Hepatocyte (in vitro differentiated cells): ENCODE results near the gene ZBTB38. TPM values are rescaled to one million over a fixed set of nuclear protein-coding genes. Genes with fewer than 3 reads are reported as not detected.

Source experiments
- DNase-seq: peaks from one replicate; pipeline ENCODE4 v3.0.0-alpha.2; 2016; ENCODE audit warnings: low spot score
- H2AFZ ChIP-seq: fragments of 200-600 bp; sonication (generic); 2 replicates; pipeline ENCODE4 v1.6.0; 2016; ENCODE audit warnings: antibody characterized with exemption, mild to moderate bottlenecking
- H3K27ac ChIP-seq: fragments of 200-600 bp; sonication (generic); 2 replicates; pipeline ENCODE4 v1.5.1; 2016; ENCODE audit warnings: mild to moderate bottlenecking
- H3K27me3 ChIP-seq: fragments of 200-600 bp; sonication (generic); 2 replicates; pipeline ENCODE4 v1.6.1; 2016
- H3K36me3 ChIP-seq: fragments of 200-600 bp; sonication (generic); replicated peaks from 2 replicates; pipeline ENCODE4 v1.5.1; 2016; ENCODE audit warnings: low read depth; ENCODE audit not compliant: insufficient read depth
- H3K4me1 ChIP-seq: fragments of 200-600 bp; sonication (generic); 2 replicates; pipeline ENCODE4 v1.5.1; 2016; ENCODE audit warnings: mild to moderate bottlenecking, moderate library complexity; ENCODE audit not compliant: insufficient read depth
- H3K4me2 ChIP-seq: fragments of 200-600 bp; sonication (generic); 2 replicates; pipeline ENCODE4 v1.6.0; 2016
- H3K4me3 ChIP-seq: fragments of 200-600 bp; sonication (generic); 2 replicates; pipeline ENCODE4 v1.5.1; 2016; ENCODE audit warnings: mild to moderate bottlenecking
- H3K79me2 ChIP-seq: fragments of 200-600 bp; sonication (generic); 2 replicates; pipeline ENCODE4 v1.6.0; 2017; ENCODE audit warnings: mild to moderate bottlenecking
- H3K9me2 ChIP-seq: fragments of 200-600 bp; sonication (generic); replicated peaks from 2 replicates; pipeline ENCODE4 v1.6.0; 2017; ENCODE audit warnings: mild to moderate bottlenecking; ENCODE audit not compliant: insufficient read depth
- H3K9me3 ChIP-seq: fragments of 200-600 bp; sonication (generic); 2 replicates; pipeline ENCODE4 v1.5.1; 2016; ENCODE audit warnings: low read depth, mild to moderate bottlenecking
- H4K20me1 ChIP-seq: fragments of 200-600 bp; sonication (generic); 2 replicates; pipeline ENCODE4 v1.6.0; 2016; ENCODE audit warnings: mild to moderate bottlenecking; ENCODE audit not compliant: insufficient read depth, poor library complexity, severe bottlenecking
- EZH2 ChIP-seq: fragments of 200-600 bp; sonication (generic); IDR thresholded peaks from 2 replicates; pipeline ENCODE4 v1.6.1; 2016; ENCODE audit warnings: antibody characterized with exemption, mild to moderate bottlenecking, borderline replicate concordance
- EZH2phosphoT487 ChIP-seq: fragments of 200-600 bp; sonication (generic); IDR thresholded peaks from one replicate; pipeline ENCODE4 v1.6.1; 2018; ENCODE audit warnings: antibody characterized with exemption, mild to moderate bottlenecking, low read depth, moderate library complexity; ENCODE audit not compliant: unreplicated experiment, severe bottlenecking
- WGBS: methylation state at CpG from one replicate; pipeline ENCODE4 v1.1.6; 2016; ENCODE audit warnings: low lambda C conversion rate; ENCODE audit errors: missing lambda C conversion rate; 5-methylcytosine and 5-hydroxymethylcytosine counted together
- polyA plus RNA-seq: library from polyadenylated mRNA; unstranded; fragments of >200 nt; fragmentation: Nextera tagmentation; extraction: Ambion mirVana; gene quantifications from 2 replicates; pipeline ENCODE4 v1.2.1, GENCODE V29; 2016
- total RNA-seq: library from RNA; depleted of rRNA; stranded (reverse); fragments of >200 nt; gene quantifications from 2 replicates; pipeline ENCODE4 v1.2.3, GENCODE V29; 2014
- TF ChIP-seq, protein P1 (sequence below): fragments of 200-600 bp; sonication (generic); IDR thresholded peaks from 2 replicates; pipeline ENCODE4 v1.5.1; 2016; ENCODE audit warnings: antibody characterized with exemption, mild to moderate bottlenecking; ENCODE audit not compliant: poor library complexity

ZBTB38 gene
- total and polyA plus RNA-seq, 2 experiments from 2014 or later, result 31.6 to 122 TPM

GRCh38 chr3:141413801-141414689 lies 45.7 kb downstream of the ZBTB38 start:
- H3K27ac ChIP-seq, result peak overlapping the region; percentile 84

DNA sequence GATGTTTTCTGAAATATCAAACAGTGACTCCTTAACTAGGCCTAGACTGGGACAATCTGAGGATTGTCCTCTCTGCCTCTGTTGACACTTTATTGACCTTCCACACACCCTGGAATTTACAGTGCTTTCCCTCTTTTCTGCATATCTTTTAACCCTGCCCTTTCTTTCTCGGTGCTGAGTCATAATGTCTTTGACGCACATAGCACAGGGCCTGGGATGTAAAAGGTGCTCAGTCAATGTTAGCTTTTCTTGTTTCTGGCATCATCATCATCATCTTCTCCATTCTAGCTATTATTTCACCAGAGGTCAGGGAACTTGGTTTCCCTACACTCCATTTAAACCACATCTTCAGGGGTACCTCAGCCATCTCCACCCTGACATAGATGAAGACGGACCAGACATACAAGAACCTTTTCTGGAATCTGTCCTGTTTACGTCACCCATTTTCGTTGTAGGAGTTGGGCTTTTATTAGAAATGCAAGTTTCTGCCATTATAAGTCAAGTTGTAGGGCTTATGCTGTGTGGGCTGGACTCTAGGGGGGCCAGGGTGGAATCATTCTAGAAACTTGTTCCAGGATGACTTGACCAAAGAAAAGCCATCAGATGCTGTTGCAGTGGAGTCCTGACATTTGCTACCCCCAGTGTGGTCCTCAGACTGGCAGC lies 46.6 kb downstream of the ZBTB38 start:
- DNase-seq, result no peak
- Histone ChIP-seq H4K20me1 (no peaks in the 10 kb centered on the region), H3K36me3 (no peaks in the 10 kb centered on the region), H3K27ac (peak overlapping the region; percentile 84), H3K27me3 (no peaks in the 10 kb centered on the region), H3K4me2 (no peak overlapping the region), H3K9me2 (no peaks in the 10 kb centered on the region), H3K4me3 (no peak overlapping the region), H2AFZ (no peak overlapping the region), H3K9me3 (no peaks in the 10 kb centered on the region), H3K4me1 (peaks cover 38% of the 10 kb centered on the region), H3K79me2 (peaks cover 53% of the 10 kb centered on the region)
- 84% methylated on average over 5 of the region's 5 CpGs for WGBS
- TF ChIP-seq EZH2 (no peak), EZH2phosphoT487 (no peak)
- TF ChIP-seq, protein P1, sequence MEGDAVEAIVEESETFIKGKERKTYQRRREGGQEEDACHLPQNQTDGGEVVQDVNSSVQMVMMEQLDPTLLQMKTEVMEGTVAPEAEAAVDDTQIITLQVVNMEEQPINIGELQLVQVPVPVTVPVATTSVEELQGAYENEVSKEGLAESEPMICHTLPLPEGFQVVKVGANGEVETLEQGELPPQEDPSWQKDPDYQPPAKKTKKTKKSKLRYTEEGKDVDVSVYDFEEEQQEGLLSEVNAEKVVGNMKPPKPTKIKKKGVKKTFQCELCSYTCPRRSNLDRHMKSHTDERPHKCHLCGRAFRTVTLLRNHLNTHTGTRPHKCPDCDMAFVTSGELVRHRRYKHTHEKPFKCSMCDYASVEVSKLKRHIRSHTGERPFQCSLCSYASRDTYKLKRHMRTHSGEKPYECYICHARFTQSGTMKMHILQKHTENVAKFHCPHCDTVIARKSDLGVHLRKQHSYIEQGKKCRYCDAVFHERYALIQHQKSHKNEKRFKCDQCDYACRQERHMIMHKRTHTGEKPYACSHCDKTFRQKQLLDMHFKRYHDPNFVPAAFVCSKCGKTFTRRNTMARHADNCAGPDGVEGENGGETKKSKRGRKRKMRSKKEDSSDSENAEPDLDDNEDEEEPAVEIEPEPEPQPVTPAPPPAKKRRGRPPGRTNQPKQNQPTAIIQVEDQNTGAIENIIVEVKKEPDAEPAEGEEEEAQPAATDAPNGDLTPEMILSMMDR, result no peak

More at GRCh38 chr3:141413801-141414689, 45.7 kb downstream of the ZBTB38 start:
- H2AFZ ChIP-seq, result no peak overlapping the region
- H3K4me3 ChIP-seq, result no peak overlapping the region
- peaks cover 45% of the 10 kb centered on the region for H3K79me2 ChIP-seq
- no peaks in the 10 kb centered on the region for H3K36me3 ChIP-seq
- 86% methylated on average over 11 of the region's 11 CpGs for WGBS
- H3K9me2 ChIP-seq, result no peaks in the 10 kb centered on the region
- DNase-seq, result no peak
- no peak overlapping the region for H3K4me2 ChIP-seq
- no peaks in the 10 kb centered on the region for H3K27me3 ChIP-seq
- H3K9me3 ChIP-seq, result no peaks in the 10 kb centered on the region
- TF ChIP-seq EZH2phosphoT487 (no peak), EZH2 (no peak)
- no peaks in the 10 kb centered on the region for H4K20me1 ChIP-seq
- peaks cover 46% of the 10 kb centered on the region for H3K4me1 ChIP-seq

DNA sequence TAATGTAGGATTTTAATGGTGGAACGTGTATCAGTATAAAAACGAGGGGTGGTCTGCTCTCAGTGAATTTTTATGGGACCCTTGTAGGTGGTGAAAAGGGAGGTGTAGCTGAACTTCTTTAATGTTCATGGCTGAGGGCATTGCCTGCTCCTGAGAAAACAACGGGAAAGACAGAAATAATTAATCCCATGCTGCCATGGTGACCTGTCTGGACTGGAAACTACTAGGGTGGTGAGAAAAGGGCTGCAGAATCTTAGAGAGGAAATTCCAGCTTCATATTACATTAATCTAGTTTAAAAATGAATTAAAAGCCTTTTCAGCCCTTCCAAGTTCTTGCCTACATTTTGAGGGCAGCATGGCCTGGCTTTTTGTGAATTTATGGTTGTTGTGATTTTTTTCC lies 47.6 kb downstream of the ZBTB38 start:
- DNase-seq, result no peak
- no peaks in the 10 kb centered on the region for H4K20me1 ChIP-seq
- no peaks in the 10 kb centered on the region for H3K27me3 ChIP-seq
- H3K9me3 ChIP-seq, result no peaks in the 10 kb centered on the region
- H3K4me3 ChIP-seq, result no peak overlapping the region
- no peak for TF ChIP-seq EZH2
- TF ChIP-seq EZH2phosphoT487, result no peak
- TF ChIP-seq, protein P1, result no peak
- no peaks in the 10 kb centered on the region for H3K9me2 ChIP-seq
- H3K36me3 ChIP-seq, result no peaks in the 10 kb centered on the region
- H3K4me2 ChIP-seq, result no peak overlapping the region
- peaks cover 63% of the 10 kb centered on the region for H3K79me2 ChIP-seq
- peaks cover 28% of the 10 kb centered on the region for H3K4me1 ChIP-seq
- 77% methylated on average over 3 of the region's 3 CpGs for WGBS
- no peak overlapping the region for H3K27ac ChIP-seq
- H2AFZ ChIP-seq, result no peak overlapping the region

Other genes starting within 250 kb of the ZBTB38 start
- gene PXYLP1, start 136.7 kb upstream of the ZBTB38 start, total RNA-seq, result 25.8 and 29.2 TPM in 2 replicates
- gene PXYLP1, start 136.7 kb upstream of the ZBTB38 start, polyA plus RNA-seq, result 14.5 and 21.3 TPM in 2 replicates
- gene RASA2, start 118.5 kb downstream of the ZBTB38 start, total RNA-seq, result 12.6 and 13.2 TPM in 2 replicates
- 6.2 TPM in 2 replicates for gene RASA2, start 118.5 kb downstream of the ZBTB38 start, polyA plus RNA-seq